ENCODE measurements around the gene MICU1.
"Not testable (repeated sequence)": the region's sequence is repeated elsewhere in the genome, so short reads cannot be mapped to it uniquely, and the experiment has no call there.

MICU1 gene

DNA sequence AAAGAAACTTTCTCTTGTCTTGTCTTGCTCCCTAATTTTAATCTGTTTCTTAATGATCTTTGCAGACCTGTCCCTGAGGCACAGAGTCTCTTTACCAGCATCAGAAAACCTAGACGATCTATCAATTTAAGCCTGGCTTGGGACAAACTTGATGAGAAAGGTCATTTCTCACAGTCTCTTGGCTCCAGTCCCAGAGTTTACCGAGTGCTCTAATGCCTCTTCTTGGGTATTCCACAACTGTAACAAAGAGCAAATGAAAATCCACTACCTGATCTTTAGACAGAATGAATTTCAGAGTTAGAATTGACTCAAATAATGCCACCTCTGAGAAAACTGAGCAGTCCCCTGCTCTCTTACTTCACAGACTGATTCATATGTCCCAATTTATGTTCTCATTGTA is 164.8 kb downstream of the MICU1 start:
- no peak overlapping the region for H3K9ac ChIP-seq (ENCODE audit: low read length)

DNA sequence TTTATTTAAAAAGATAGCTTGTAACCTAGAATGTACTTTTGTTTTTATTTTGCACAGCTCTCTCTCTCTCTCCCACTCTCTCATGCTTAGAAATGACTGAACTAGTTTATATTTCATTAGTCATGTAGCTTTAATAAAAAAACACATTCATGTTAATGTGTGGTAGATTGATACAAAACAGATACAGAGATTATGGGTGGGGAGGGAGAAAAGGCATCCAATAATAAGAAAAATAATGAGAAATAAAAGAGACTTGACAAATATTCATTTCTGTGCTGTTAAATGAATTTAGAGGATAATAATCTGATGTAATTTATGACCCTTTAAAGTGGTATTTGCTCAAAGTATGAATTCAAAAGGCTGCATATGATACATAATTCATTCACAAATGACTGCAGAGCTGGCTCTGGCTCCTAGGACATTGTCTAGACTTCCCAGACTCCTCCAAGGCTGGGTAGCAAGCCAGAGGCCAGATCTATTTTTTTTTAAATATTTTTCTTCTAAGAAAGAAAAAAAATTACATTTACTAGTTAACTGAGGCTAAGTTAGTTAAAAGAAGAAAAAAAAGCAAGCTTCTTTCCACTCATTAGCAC is 165.5 kb downstream of the MICU1 start:
- H3K9ac ChIP-seq (ENCODE audit: low read length): no peak overlapping the region
- H3K4me3 ChIP-seq (ENCODE audit: low read length): no peak overlapping the region
- H3K9me3 ChIP-seq (ENCODE audit: control insufficient read depth, low read length): no peaks in the 10 kb centered on the region
- H3K36me3 ChIP-seq (ENCODE audit: control insufficient read depth, insufficient read depth, low read length): no peaks in the 10 kb centered on the region
- no peaks in the 10 kb centered on the region for H3K27me3 ChIP-seq (ENCODE audit: control insufficient read depth, insufficient read depth, low read length)
- peaks cover 6% of the 10 kb centered on the region for H3K4me1 ChIP-seq (ENCODE audit: control insufficient read depth, insufficient read depth, low read length)

More for the DNA sequence above, 164.8 kb downstream of the MICU1 start:
- Histone ChIP-seq H3K4me3 (ENCODE audit: low read length) (no peak overlapping the region), H3K27me3 (ENCODE audit: control insufficient read depth, insufficient read depth, low read length) (no peaks in the 10 kb centered on the region), H3K36me3 (ENCODE audit: control insufficient read depth, insufficient read depth, low read length) (no peaks in the 10 kb centered on the region), H3K4me1 (ENCODE audit: control insufficient read depth, insufficient read depth, low read length) (peaks cover 6% of the 10 kb centered on the region), H3K9me3 (ENCODE audit: control insufficient read depth, low read length) (no peaks in the 10 kb centered on the region)

DNA sequence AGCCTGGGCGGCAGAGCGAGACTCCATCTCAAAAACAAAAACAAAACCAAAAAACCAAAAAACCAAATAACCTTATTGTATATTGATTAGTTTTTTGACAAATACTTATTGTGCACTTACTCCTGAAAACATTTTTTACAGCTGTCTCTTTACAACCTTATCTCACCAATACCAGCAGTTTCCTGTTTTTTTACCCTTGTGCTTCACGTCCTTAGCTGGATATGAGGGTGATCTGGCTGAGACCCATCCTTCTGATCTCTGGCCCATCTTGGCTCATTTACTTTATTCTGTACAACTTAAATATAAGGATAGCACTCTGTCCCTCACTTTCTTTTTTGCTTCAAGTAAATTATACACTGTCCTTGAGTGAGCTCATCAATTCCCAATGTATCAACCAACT is 166.6 kb downstream of the MICU1 start:
- no peaks in the 10 kb centered on the region for H3K27me3 ChIP-seq (ENCODE audit: control insufficient read depth, insufficient read depth, low read length)

DNA sequence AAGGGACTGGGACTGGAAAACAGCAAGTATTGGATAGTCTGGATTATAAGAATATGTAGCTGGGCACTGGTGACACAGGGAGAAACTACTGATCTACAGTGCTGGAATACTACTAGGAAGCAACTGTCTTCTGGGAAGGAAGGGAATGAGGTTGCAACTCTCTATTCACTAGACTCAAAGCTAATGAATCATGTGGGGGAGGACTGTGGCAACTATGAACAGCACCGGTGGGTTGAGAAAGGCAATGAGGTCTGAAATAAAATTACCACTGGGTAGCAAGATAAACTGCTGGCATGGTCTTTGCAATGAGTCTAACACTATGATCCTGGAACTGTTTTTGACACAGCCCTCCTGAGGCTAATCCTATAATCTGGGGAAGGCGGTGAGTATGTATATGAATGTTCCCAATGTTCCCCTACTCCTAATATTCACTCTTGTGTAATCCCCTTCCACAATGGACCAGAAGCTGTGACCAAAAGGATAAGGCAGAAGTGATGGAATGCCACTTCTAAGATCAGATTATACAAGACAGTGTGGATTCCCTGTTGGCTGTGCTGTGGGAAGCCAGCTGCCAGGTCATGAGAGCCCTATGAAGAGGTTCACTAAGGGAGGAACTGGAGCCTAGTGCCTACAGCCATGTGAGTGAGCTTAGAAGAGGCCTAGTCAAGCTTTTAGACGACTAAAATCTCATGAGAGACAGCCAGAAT is 169.8 kb downstream of the MICU1 start:
- H3K9ac ChIP-seq (ENCODE audit: low read length): no peak overlapping the region
- no peaks in the 10 kb centered on the region for H3K9me3 ChIP-seq (ENCODE audit: control insufficient read depth, low read length)
- no peak overlapping the region for H3K4me3 ChIP-seq (ENCODE audit: low read length)
- no peaks in the 10 kb centered on the region for H3K27me3 ChIP-seq (ENCODE audit: control insufficient read depth, insufficient read depth, low read length)
- H3K4me1 ChIP-seq (ENCODE audit: control insufficient read depth, insufficient read depth, low read length): peaks cover 21% of the 10 kb centered on the region
- no peaks in the 10 kb centered on the region for H3K36me3 ChIP-seq (ENCODE audit: control insufficient read depth, insufficient read depth, low read length)

More for the DNA sequence above, 166.6 kb downstream of the MICU1 start:
- H3K9me3 ChIP-seq (ENCODE audit: control insufficient read depth, low read length): no peaks in the 10 kb centered on the region
- peaks cover 6% of the 10 kb centered on the region for H3K4me1 ChIP-seq (ENCODE audit: control insufficient read depth, insufficient read depth, low read length)
- no peak overlapping the region for H3K4me3 ChIP-seq (ENCODE audit: low read length)
- H3K9ac ChIP-seq (ENCODE audit: low read length): no peak overlapping the region
- no peaks in the 10 kb centered on the region for H3K36me3 ChIP-seq (ENCODE audit: control insufficient read depth, insufficient read depth, low read length)

DNA sequence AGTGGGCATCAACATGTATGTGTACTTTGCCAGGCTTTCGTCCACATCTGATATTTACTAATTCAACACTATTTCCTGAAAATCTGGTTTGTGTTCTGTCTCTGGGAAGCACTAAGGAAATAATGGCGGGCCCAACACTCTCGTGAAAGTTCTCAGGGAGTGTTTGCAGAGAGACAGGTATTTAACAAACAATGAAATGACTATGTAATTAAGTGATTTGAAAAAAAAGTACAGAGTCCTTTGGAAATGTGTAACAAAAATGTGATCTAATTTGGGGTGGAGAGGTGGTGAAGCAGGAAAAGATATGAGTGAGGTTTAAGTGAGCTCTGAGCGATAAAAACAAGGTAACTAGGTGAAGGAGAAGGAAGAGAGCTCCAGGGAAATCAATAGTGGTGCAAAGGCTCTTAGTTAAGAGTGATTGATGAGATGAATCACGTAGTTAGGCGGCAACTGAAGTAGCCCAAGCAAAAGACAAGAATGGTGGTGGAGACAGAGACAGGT is 175.9 kb downstream of the MICU1 start:
- no peaks in the 10 kb centered on the region for H3K36me3 ChIP-seq (ENCODE audit: control insufficient read depth, insufficient read depth, low read length)
- H3K9ac ChIP-seq (ENCODE audit: low read length): peak overlapping the region; percentile 26
- H3K9me3 ChIP-seq (ENCODE audit: control insufficient read depth, low read length): no peaks in the 10 kb centered on the region
- H3K27me3 ChIP-seq (ENCODE audit: control insufficient read depth, insufficient read depth, low read length): no peaks in the 10 kb centered on the region
- H3K4me3 ChIP-seq (ENCODE audit: low read length): no peak overlapping the region
- peaks cover 47% of the 10 kb centered on the region for H3K4me1 ChIP-seq (ENCODE audit: control insufficient read depth, insufficient read depth, low read length)

DNA sequence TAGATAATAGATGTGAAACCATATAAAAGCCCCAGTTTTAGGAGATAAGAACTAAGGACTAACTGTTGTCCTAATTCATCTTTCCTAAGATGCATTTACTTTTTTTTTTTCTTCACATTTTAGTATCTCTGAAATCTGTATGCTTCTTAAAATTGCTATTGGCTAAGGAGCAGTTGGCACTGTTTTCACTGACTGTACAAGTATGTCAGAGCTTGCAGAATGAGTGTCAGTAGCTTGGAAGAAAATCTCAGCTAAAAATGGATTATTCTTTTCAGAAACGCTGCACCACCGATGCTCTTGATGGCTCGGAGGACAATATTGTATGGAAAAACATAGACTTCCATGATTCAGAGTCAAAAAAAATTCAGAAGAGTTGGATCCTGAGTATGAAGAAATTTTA is 180.0 kb downstream of the MICU1 start:
- no peak overlapping the region for H3K9ac ChIP-seq (ENCODE audit: low read length)
- H3K4me3 ChIP-seq (ENCODE audit: low read length): no peak overlapping the region
- H3K9me3 ChIP-seq (ENCODE audit: control insufficient read depth, low read length): no peaks in the 10 kb centered on the region
- H3K36me3 ChIP-seq (ENCODE audit: control insufficient read depth, insufficient read depth, low read length): no peaks in the 10 kb centered on the region
- peaks cover 25% of the 10 kb centered on the region for H3K4me1 ChIP-seq (ENCODE audit: control insufficient read depth, insufficient read depth, low read length)
- no peaks in the 10 kb centered on the region for H3K27me3 ChIP-seq (ENCODE audit: control insufficient read depth, insufficient read depth, low read length)

DNA sequence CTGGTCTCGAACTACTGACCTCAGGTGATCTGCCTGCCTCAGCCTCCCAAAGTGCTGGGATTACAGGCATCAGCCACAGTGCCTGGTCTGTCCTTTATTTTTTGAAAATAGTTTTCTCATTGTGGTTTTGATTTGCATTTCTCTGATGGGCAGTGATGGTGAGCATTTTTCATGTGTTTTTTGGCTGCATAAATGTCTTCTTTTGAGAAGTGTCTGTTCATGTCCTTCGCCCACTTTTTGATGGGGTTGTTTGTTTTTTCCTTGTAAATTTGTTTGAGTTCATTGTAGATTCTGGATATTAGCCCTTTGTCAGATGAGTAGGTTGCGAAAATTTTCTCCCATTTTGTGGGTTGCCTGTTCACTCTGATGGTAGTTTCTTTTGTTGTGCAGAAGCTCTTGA is 182.9 kb downstream of the MICU1 start:
- not testable (repeated sequence) for H3K9me3 ChIP-seq (ENCODE audit: control insufficient read depth, low read length); H3K27me3 ChIP-seq (ENCODE audit: control insufficient read depth, insufficient read depth, low read length); H3K36me3 ChIP-seq (ENCODE audit: control insufficient read depth, insufficient read depth, low read length); H3K9ac ChIP-seq (ENCODE audit: low read length); H3K4me3 ChIP-seq (ENCODE audit: low read length)
- peaks cover 11% of the 10 kb centered on the region for H3K4me1 ChIP-seq (ENCODE audit: control insufficient read depth, insufficient read depth, low read length)

DNA sequence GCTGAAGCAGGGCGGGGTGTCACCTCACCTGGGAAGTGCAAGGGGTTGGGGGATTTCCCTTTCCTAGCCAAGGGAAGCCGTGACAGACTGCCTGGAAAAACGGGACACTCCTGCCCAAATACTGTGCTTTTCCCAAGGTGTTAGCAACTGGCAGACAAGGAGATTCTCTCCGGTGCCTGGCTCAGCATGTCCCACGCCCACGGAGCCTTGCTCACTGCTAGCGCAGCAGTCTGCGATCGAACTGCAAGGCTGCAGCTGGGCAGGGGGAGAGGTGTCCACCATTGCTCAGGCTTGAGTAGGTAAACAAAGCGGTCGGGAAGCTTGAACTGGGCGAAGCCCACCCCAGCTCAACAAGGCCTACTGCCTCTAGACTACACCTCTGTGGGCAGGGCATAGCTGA is 190.3 kb downstream of the MICU1 start:
- Histone ChIP-seq H3K9ac (ENCODE audit: low read length) (no peak overlapping the region), H3K9me3 (ENCODE audit: control insufficient read depth, low read length) (no peaks in the 10 kb centered on the region), H3K4me3 (ENCODE audit: low read length) (no peak overlapping the region), H3K36me3 (ENCODE audit: control insufficient read depth, insufficient read depth, low read length) (no peaks in the 10 kb centered on the region), H3K27me3 (ENCODE audit: control insufficient read depth, insufficient read depth, low read length) (no peaks in the 10 kb centered on the region), H3K4me1 (ENCODE audit: control insufficient read depth, insufficient read depth, low read length) (peaks cover 11% of the 10 kb centered on the region)

DNA sequence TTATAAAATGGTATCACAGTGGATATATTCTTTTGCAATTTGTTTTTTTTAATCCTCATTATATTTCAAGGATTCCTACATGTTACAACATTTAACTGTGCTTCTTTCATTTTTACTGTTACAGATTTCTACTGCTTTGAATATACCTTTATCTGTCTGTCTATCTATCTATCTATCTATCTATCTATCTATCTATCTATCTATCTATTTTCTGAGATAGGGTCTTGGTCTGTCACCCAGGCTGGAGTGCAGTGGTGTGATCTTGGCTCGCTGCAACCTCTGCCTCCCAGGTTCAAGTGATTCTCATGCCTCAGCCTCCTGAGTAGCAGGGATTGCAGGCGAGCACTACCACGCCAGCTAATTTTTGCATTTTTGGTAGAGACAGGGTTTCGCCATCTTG is 194.9 kb downstream of the MICU1 start:
- H3K4me3 ChIP-seq (ENCODE audit: low read length); H3K27me3 ChIP-seq (ENCODE audit: control insufficient read depth, insufficient read depth, low read length); H3K9me3 ChIP-seq (ENCODE audit: control insufficient read depth, low read length); H3K9ac ChIP-seq (ENCODE audit: low read length); H3K36me3 ChIP-seq (ENCODE audit: control insufficient read depth, insufficient read depth, low read length): not testable (repeated sequence)
- H3K4me1 ChIP-seq (ENCODE audit: control insufficient read depth, insufficient read depth, low read length): peaks cover 11% of the 10 kb centered on the region

DNA sequence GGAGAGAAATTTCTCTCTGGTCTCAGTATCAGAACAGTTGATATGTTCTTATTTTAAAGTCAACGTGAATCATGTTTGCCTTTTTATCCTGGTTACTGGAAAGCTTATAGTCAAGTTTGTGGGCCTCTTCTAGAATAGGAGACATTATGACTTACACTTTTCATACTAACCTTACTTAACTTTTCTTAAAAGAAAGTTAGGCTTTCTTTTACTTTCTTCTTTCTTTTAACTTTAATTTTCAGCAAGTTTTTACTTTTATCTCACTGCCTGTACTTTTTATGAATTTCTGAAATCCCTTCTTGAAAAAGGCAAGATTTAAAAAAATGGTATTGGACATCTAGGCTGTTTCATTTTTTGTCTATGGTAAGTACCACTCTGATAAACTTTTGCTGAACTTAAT is 195.9 kb downstream of the MICU1 start:
- Histone ChIP-seq H3K4me1 (ENCODE audit: control insufficient read depth, insufficient read depth, low read length) (peaks cover 10% of the 10 kb centered on the region), H3K4me3 (ENCODE audit: low read length) (no peak overlapping the region), H3K9ac (ENCODE audit: low read length) (no peak overlapping the region), H3K9me3 (ENCODE audit: control insufficient read depth, low read length) (no peaks in the 10 kb centered on the region), H3K36me3 (ENCODE audit: control insufficient read depth, insufficient read depth, low read length) (no peaks in the 10 kb centered on the region), H3K27me3 (ENCODE audit: control insufficient read depth, insufficient read depth, low read length) (no peaks in the 10 kb centered on the region)

DNA sequence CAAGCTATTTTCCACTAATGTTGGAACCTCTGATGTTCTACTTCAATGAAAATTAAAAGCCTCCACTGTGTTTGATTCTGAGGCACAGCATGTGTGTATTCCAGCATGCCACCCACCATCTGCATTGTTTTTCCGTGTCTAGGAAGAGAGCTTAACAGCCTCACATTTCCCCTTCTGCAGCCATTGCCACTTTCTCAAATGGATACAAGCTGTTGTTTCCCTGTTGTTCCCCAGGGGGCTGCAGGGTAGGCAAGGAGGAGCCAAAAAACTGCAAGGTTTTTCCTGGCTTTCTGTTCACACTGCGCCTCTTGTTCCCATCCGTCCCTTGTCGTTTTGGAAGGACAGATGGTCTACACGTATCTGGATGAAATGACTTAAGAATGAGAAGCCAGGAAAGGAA is 198.9 kb downstream of the MICU1 start:
- Histone ChIP-seq H3K9ac (ENCODE audit: low read length) (no peak overlapping the region), H3K36me3 (ENCODE audit: control insufficient read depth, insufficient read depth, low read length) (no peaks in the 10 kb centered on the region), H3K27me3 (ENCODE audit: control insufficient read depth, insufficient read depth, low read length) (no peaks in the 10 kb centered on the region), H3K4me3 (ENCODE audit: low read length) (no peak overlapping the region), H3K9me3 (ENCODE audit: control insufficient read depth, low read length) (no peaks in the 10 kb centered on the region), H3K4me1 (ENCODE audit: control insufficient read depth, insufficient read depth, low read length) (peaks cover 11% of the 10 kb centered on the region)

DNA sequence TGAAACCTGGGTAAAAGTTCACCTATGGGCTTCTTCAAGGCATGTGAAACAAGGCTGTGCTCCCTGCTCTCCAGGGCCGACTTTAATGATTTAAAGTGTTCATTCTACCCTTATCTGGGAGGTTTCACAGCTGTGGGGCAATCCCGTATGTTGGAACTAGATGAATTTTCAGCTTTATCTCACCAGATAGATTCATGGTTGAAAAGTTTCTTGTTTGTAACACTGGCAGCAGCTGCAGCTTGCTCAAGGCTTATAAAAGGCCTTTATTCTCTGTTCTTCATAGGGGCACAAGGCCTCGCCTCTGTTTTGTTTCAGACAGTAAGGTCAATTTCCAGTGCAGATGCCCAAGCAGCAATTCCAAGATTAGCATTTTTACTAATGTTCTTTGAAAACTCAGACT is 200.7 kb downstream of the MICU1 start:
- H3K36me3 ChIP-seq (ENCODE audit: control insufficient read depth, insufficient read depth, low read length): no peaks in the 10 kb centered on the region
- H3K9ac ChIP-seq (ENCODE audit: low read length): no peak overlapping the region
- H3K4me3 ChIP-seq (ENCODE audit: low read length): no peak overlapping the region
- H3K27me3 ChIP-seq (ENCODE audit: control insufficient read depth, insufficient read depth, low read length): no peaks in the 10 kb centered on the region
- H3K4me1 ChIP-seq (ENCODE audit: control insufficient read depth, insufficient read depth, low read length): peaks cover 11% of the 10 kb centered on the region
- no peaks in the 10 kb centered on the region for H3K9me3 ChIP-seq (ENCODE audit: control insufficient read depth, low read length)
